ENCODE measurements around the gene SORCS2.

SORCS2 gene

GRCh38 chr4:7192252-7193029, at the start of gene SORCS2:
SORCS2 (plus strand) TSS chr4:7192538.
- no peak for DNase-seq (ENCODE audit: low read depth)

- DNase-seq (ENCODE audit: low read depth), result no peak
These were observed 47.7 kb upstream of the SORCS2 start for GRCh38 chr4:7144374-7145290.

- DNase-seq (ENCODE audit: low read depth), result no peak
These were observed 46.9 kb upstream of the SORCS2 start for GRCh38 chr4:7145291-7145934.

- no peak for DNase-seq (ENCODE audit: low read depth)
These were observed 46.1 kb upstream of the SORCS2 start for GRCh38 chr4:7146059-7146785.

GRCh38 chr4:7146786-7147115, 45.6 kb upstream of the SORCS2 start:
- no peak for DNase-seq (ENCODE audit: low read depth)

- no peak for DNase-seq (ENCODE audit: low read depth)
These were observed 45.1 kb upstream of the SORCS2 start for GRCh38 chr4:7147261-7147660.

- DNase-seq (ENCODE audit: low read depth), result no peak
These were observed 44.6 kb upstream of the SORCS2 start for GRCh38 chr4:7147661-7148310.

GRCh38 chr4:7148337-7148736, 44.0 kb upstream of the SORCS2 start:
- no peak for DNase-seq (ENCODE audit: low read depth)

GRCh38 chr4:7150036-7150635, 42.2 kb upstream of the SORCS2 start:
- DNase-seq (ENCODE audit: low read depth), result no peak

- no peak for DNase-seq (ENCODE audit: low read depth)
These were observed 40.6 kb upstream of the SORCS2 start for GRCh38 chr4:7151668-7152227.

GRCh38 chr4:7153711-7154110, 38.6 kb upstream of the SORCS2 start:
- no peak for DNase-seq (ENCODE audit: low read depth)

GRCh38 chr4:7154351-7154981, 37.9 kb upstream of the SORCS2 start:
- no peak for DNase-seq (ENCODE audit: low read depth)

GRCh38 chr4:7155590-7156071, 36.7 kb upstream of the SORCS2 start:
- no peak for DNase-seq (ENCODE audit: low read depth)

- DNase-seq (ENCODE audit: low read depth), result no peak
These were observed 36.0 kb upstream of the SORCS2 start for GRCh38 chr4:7156328-7156727.

GRCh38 chr4:7156761-7157488, 35.4 kb upstream of the SORCS2 start:
- no peak for DNase-seq (ENCODE audit: low read depth)

- DNase-seq (ENCODE audit: low read depth), result no peak
These were observed 34.7 kb upstream of the SORCS2 start for GRCh38 chr4:7157666-7158065.

GRCh38 chr4:7158081-7158750, 34.1 kb upstream of the SORCS2 start:
- DNase-seq (ENCODE audit: low read depth), result no peak

- DNase-seq (ENCODE audit: low read depth), result no peak
These were observed 33.3 kb upstream of the SORCS2 start for GRCh38 chr4:7158991-7159390.

- no peak for DNase-seq (ENCODE audit: low read depth)
These were observed 32.4 kb upstream of the SORCS2 start for GRCh38 chr4:7159923-7160322.
